ENCODE data around the gene FABP1. TPM values are rescaled to one million over a fixed set of nuclear protein-coding genes. Genes with fewer than 3 reads are reported as not detected.

The FABP1 gene
- total and polyA plus RNA-seq, 2 of the 8 experiments (the other 6 are each of a cell fraction or from before 2014, with no cell fraction given): 0.09 TPM; not detected in 1

DNA sequence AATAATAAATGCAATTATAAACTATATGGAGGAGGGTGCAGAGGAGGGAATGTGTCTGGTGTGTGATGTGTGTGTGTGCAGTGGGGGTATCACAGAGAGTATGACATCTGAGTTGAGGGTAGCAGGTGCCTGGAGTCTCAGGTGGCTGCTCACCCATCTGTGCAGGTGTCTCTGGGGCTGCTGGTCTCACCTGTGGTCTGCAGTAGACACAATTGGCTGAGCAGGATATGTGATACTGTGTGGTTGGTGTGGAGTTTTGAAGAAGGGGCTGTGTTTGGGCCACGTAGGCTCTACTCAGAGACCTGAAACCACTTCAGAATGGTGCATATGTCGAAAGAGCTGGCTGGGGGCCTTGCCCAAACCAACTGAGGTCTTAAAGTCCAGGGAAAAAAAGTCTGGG, 17.0 kb downstream of the FABP1 start:
- no peaks in the 10 kb centered on the region; a peak in 1 of 8 replicates for H3K36me3 ChIP-seq (ENCODE audit: control insufficient read depth in 2 of 4, insufficient read depth in 4 of 4, low read length in 3 of 4)
- no peak overlapping the region for H3K18ac ChIP-seq (ENCODE audit: extremely low read depth, low read length)
- H3K9me3 ChIP-seq (ENCODE audit: insufficient read depth in 2 of 2, low read depth in 1 of 2, low read length in 1 of 2): peaks cover 9 to 11% of the 10 kb centered on the region in 2 experiments; a peak in 2 of 4 replicates
- H2AK5ac ChIP-seq (ENCODE audit: low read depth, low read length): no peak overlapping the region
- H3K14ac ChIP-seq (ENCODE audit: insufficient read length): no peak overlapping the region
- H3K4ac ChIP-seq (replicated peaks; ENCODE audit: insufficient read length, low read depth, low read length): no peak overlapping the region
- H2BK20ac ChIP-seq (ENCODE audit: low read length): no peak overlapping the region
- no peak overlapping the region for H3K56ac ChIP-seq (replicated peaks; ENCODE audit: insufficient read length, low read depth, low read length)
- H2BK120ac ChIP-seq (replicated peaks; ENCODE audit: low read depth, low read length): no peak overlapping the region
- FAIRE-seq (no peak), DNase-seq (ENCODE audit: low read depth in 1 of 2, low spot score in 2 of 2) (no peak)
- no peak overlapping the region for H3K27ac ChIP-seq (ENCODE audit: low read depth, low read length)
- no peaks in the 10 kb centered on the region for H3K79me1 ChIP-seq (ENCODE audit: low read depth, low read length)
- H2BK5ac ChIP-seq (ENCODE audit: low read depth, low read length): no peak overlapping the region
- no peak overlapping the region for H4K5ac ChIP-seq (ENCODE audit: insufficient read length, low read depth, low read length)
- H4K91ac ChIP-seq (replicated peaks; ENCODE audit: insufficient read length, low read length): no peak overlapping the region
- no peak overlapping the region for H4K8ac ChIP-seq (ENCODE audit: extremely low read depth, insufficient read depth, low read length)
- no peak overlapping the region for H2AFZ ChIP-seq (ENCODE audit: low read length)
- no peaks in the 10 kb centered on the region for H3K27me3 ChIP-seq (replicated peaks in 1 of 4; ENCODE audit: control insufficient read depth in 3 of 4, extremely low read depth in 1 of 4, insufficient read depth in 3 of 4, low read length in 3 of 4)
- H2BK15ac ChIP-seq (ENCODE audit: low read length): no peak overlapping the region
- H3K4me2 ChIP-seq (ENCODE audit: insufficient read depth in 1 of 2, low read depth in 2 of 2, low read length in 2 of 2): no peak overlapping the region
- no peaks in the 10 kb centered on the region for H3K4me1 ChIP-seq (replicated peaks in 1 of 4; ENCODE audit: control insufficient read depth in 3 of 4, insufficient read depth in 4 of 4, low read length in 3 of 4)
- H2BK12ac ChIP-seq (ENCODE audit: low read depth, low read length): no peak overlapping the region
- H3K79me2 ChIP-seq (ENCODE audit: control insufficient read depth in 1 of 2, insufficient read depth in 2 of 2, low read length in 2 of 2): no peaks in the 10 kb centered on the region
- ChIA-PET CTCF (ENCODE audit: partially characterized antibody) (interaction anchor here (1.4 to 3.1 kb wide), 2 partner anchors 9 to 51 kb away, joined by 3 to 20 read pairs; no protein-coding TSS in a partner anchor), POLR2A (ENCODE audit: partially characterized antibody) (interaction anchor here (1.3 kb wide), 1 partner anchor 95 kb away, joined by 3 read pairs; the partner anchor contains the start of gene RNU2-63P)
- H3K23me2 ChIP-seq (ENCODE audit: low read depth, low read length): no peaks in the 10 kb centered on the region
- 93% methylated on average over 2 of the region's 2 CpGs; no CpG with 5 or more reads in 1 of the 2 experiments for WGBS, 2 experiments (ENCODE audit: extremely low coverage in 1 of 2, insufficient coverage in 1 of 2, insufficient read length in 1 of 2, insufficient replicate concordance in 2 of 2, low coverage in 1 of 2, low lambda C conversion rate in 2 of 2, missing lambda C conversion rate in 1 of 2)
- H3K4me3 ChIP-seq (ENCODE audit: extremely low read depth in 1 of 4, insufficient read depth in 2 of 4, low read depth in 3 of 4, low read length in 4 of 4): no peak overlapping the region
- H3K23ac ChIP-seq (ENCODE audit: insufficient read length): no peak overlapping the region
- no peaks in the 10 kb centered on the region for H4K20me1 ChIP-seq (replicated peaks in 1 of 2; ENCODE audit: control insufficient read depth in 1 of 2, insufficient read depth in 2 of 2, low read length in 2 of 2)
- H3K9ac ChIP-seq (replicated peaks in 1 of 4; ENCODE audit: extremely low read depth in 1 of 4, low read depth in 3 of 4, low read length in 3 of 4): no peak overlapping the region
- no peak for TF ChIP-seq SP4 (IDR thresholded peaks at IDR 0.05; ENCODE audit: low read length)

Measured in H1 (cell line).